Epithelial cell of prostate (primary cell): Measurements from ENCODE around the gene CIAO2A.
A peak's percentile ranks its signal among the peaks of the same experiment; 100 is the strongest.
"Not testable (repeated sequence)": the region's sequence is repeated elsewhere in the genome, so short reads cannot be mapped to it uniquely, and the experiment has no call there.

ENCODE experiments used
- DNase-seq: peaks from one replicate; pipeline ENCODE4 v3.0.0-alpha.2; 2011; ENCODE audit warnings: low read depth, low spot score
- H3K27ac ChIP-seq: fragments of 450-650 bp; 2 replicates; pipeline ENCODE4 v1.5.1; 2017; ENCODE audit warnings: mild to moderate bottlenecking

CIAO2A gene

GRCh38 chr15:64093627-64094417, at the start of gene CIAO2A:
TSS of gene CIAO2A (minus strand) at chr15:64093838. CDS start at chr15:64093768, 70 bp downstream.
- DNase-seq: peak; percentile 95
- H3K27ac ChIP-seq: peak within 1 kb of the TSS; percentile 74

- no peak for DNase-seq
- no peak overlapping the region for H3K27ac ChIP-seq
Measured at GRCh38 chr15:64143276-64143675, 49.6 kb upstream of the CIAO2A start.

- no peak for DNase-seq
- no peak overlapping the region for H3K27ac ChIP-seq
Measured at GRCh38 chr15:64141798-64142512, 48.3 kb upstream of the CIAO2A start.

- DNase-seq: no peak
- no peak overlapping the region for H3K27ac ChIP-seq
Measured at GRCh38 chr15:64138331-64138941, 44.8 kb upstream of the CIAO2A start.

- no peak overlapping the region for H3K27ac ChIP-seq
- DNase-seq: no peak
Measured at GRCh38 chr15:64137226-64137833, 43.7 kb upstream of the CIAO2A start.

- DNase-seq: no peak
- H3K27ac ChIP-seq: no peak overlapping the region
Measured at GRCh38 chr15:64136347-64136746, 42.7 kb upstream of the CIAO2A start.

- DNase-seq: no peak
- no peak overlapping the region for H3K27ac ChIP-seq
Measured at GRCh38 chr15:64134345-64134829, 40.7 kb upstream of the CIAO2A start.

GRCh38 chr15:64133623-64134344, 40.1 kb upstream of the CIAO2A start:
- DNase-seq: no peak
- no peak overlapping the region for H3K27ac ChIP-seq

- H3K27ac ChIP-seq: no peak overlapping the region
- DNase-seq: no peak
Measured at GRCh38 chr15:64132217-64132616, 38.6 kb upstream of the CIAO2A start.

- H3K27ac ChIP-seq: no peak overlapping the region
- no peak for DNase-seq
Measured at GRCh38 chr15:64131547-64131946, 37.9 kb upstream of the CIAO2A start.

- H3K27ac ChIP-seq: no peak overlapping the region
- DNase-seq: no peak
Measured at GRCh38 chr15:64130159-64130558, 36.5 kb upstream of the CIAO2A start.

- H3K27ac ChIP-seq: no peak overlapping the region
- no peak for DNase-seq
Measured at GRCh38 chr15:64127521-64128270, 34.1 kb upstream of the CIAO2A start.

- H3K27ac ChIP-seq: no peak overlapping the region
- no peak for DNase-seq
Measured at GRCh38 chr15:64125978-64126377, 32.3 kb upstream of the CIAO2A start.

GRCh38 chr15:64122936-64123351, 29.3 kb upstream of the CIAO2A start:
- no peak overlapping the region for H3K27ac ChIP-seq
- no peak for DNase-seq

GRCh38 chr15:64122444-64122843, 28.8 kb upstream of the CIAO2A start:
- no peak for DNase-seq
- H3K27ac ChIP-seq: no peak overlapping the region

GRCh38 chr15:64121614-64122013, 28.0 kb upstream of the CIAO2A start:
- no peak overlapping the region for H3K27ac ChIP-seq
- no peak for DNase-seq

GRCh38 chr15:64120322-64120721, 26.7 kb upstream of the CIAO2A start:
- not testable (repeated sequence) for DNase-seq, H3K27ac ChIP-seq

GRCh38 chr15:64117759-64118487, 24.3 kb upstream of the CIAO2A start:
- no peak overlapping the region for H3K27ac ChIP-seq
- no peak for DNase-seq

GRCh38 chr15:64112904-64113303, 19.3 kb upstream of the CIAO2A start:
- DNase-seq: no peak
- H3K27ac ChIP-seq: peak overlapping the region; percentile 10
